ENCODE data around the gene FAM124B. TPM values are rescaled to one million over a fixed set of nuclear protein-coding genes. Genes with fewer than 3 reads are reported as not detected.
"Not testable (repeated sequence)": the region's sequence is repeated elsewhere in the genome, so short reads cannot be mapped to it uniquely, and the experiment has no call there.

The FAM124B gene
- total RNA-seq, 2 experiments from 2014 or later: 0.25 TPM; not detected in 1

GRCh38 chr2:224382973-224383555, 18.8 kb downstream of the FAM124B start:
- H3K4me3 Mint-ChIP-seq: no peak overlapping the region
- intact Hi-C loops (cut with micrococcal nuclease): no loop called here
- ChIA-PET CTCF (interaction anchor here (1.0 to 2.0 kb wide), 2 partner anchors 14 to 268 kb away, joined by 3 to 8 read pairs; no protein-coding TSS in a partner anchor), POLR2A (no interaction called here)
- DNase-seq: no peak
- no peaks in the 10 kb centered on the region for H3K9me3 Mint-ChIP-seq
- H3K27me3 Mint-ChIP-seq: no peaks in the 10 kb centered on the region
- no peaks in the 10 kb centered on the region for H3K4me1 Mint-ChIP-seq (ENCODE audit: low read depth)
- H3K27ac Mint-ChIP-seq: no peak overlapping the region
- H3K36me3 Mint-ChIP-seq (ENCODE audit: low read depth): no peaks in the 10 kb centered on the region
- no peak for ATAC-seq
- TF ChIP-seq CTCF (IDR thresholded peaks at IDR 0.05): no peak

- intact Hi-C loops (cut with micrococcal nuclease); H3K36me3 Mint-ChIP-seq (ENCODE audit: low read depth); ATAC-seq; H3K27ac Mint-ChIP-seq; H3K4me3 Mint-ChIP-seq; H3K9me3 Mint-ChIP-seq; POLR2A ChIA-PET; H3K4me1 Mint-ChIP-seq (ENCODE audit: low read depth); DNase-seq; H3K27me3 Mint-ChIP-seq: not testable (repeated sequence)
- CTCF ChIA-PET: interaction anchor here (1.0 kb wide), 1 partner anchor 269 kb away, joined by 3 read pairs; no protein-coding TSS in a partner anchor
These were observed 19.6 kb downstream of the FAM124B start for GRCh38 chr2:224382280-224382647.

GRCh38 chr2:224381521-224382279, 20.2 kb downstream of the FAM124B start:
- H3K27ac Mint-ChIP-seq: no peak overlapping the region
- ChIA-PET CTCF (interaction anchor here (1.0 kb wide), 1 partner anchor 270 kb away, joined by 3 read pairs; no protein-coding TSS in a partner anchor), POLR2A (no interaction called here)
- H3K27me3 Mint-ChIP-seq: no peaks in the 10 kb centered on the region
- no peaks in the 10 kb centered on the region for H3K9me3 Mint-ChIP-seq
- intact Hi-C loops (cut with micrococcal nuclease): no loop called here
- no peaks in the 10 kb centered on the region for H3K4me1 Mint-ChIP-seq (ENCODE audit: low read depth)
- DNase-seq (no peak), ATAC-seq (no peak)
- no peaks in the 10 kb centered on the region for H3K36me3 Mint-ChIP-seq (ENCODE audit: low read depth)
- no peak overlapping the region for H3K4me3 Mint-ChIP-seq
- TF ChIP-seq CTCF (IDR thresholded peaks at IDR 0.05): no peak

GRCh38 chr2:224379986-224380385, 21.9 kb downstream of the FAM124B start:
- Mint-ChIP-seq H3K36me3 (ENCODE audit: low read depth) (no peaks in the 10 kb centered on the region), H3K27ac (no peak overlapping the region), H3K4me3 (no peak overlapping the region), H3K4me1 (ENCODE audit: low read depth) (no peaks in the 10 kb centered on the region), H3K9me3 (no peaks in the 10 kb centered on the region), H3K27me3 (no peaks in the 10 kb centered on the region)
- intact Hi-C loops (cut with micrococcal nuclease): no loop called here
- no peak for DNase-seq
- TF ChIP-seq CTCF (IDR thresholded peaks at IDR 0.05): no peak
- ChIA-PET POLR2A (no interaction called here), CTCF (interaction anchor here (1.1 kb wide), 1 partner anchor 11 kb away, joined by 3 read pairs; no protein-coding TSS in a partner anchor)
- ATAC-seq: no peak

- DNase-seq (no peak), ATAC-seq (no peak)
- no peak overlapping the region for H3K4me3 Mint-ChIP-seq
- no peaks in the 10 kb centered on the region for H3K27me3 Mint-ChIP-seq
- POLR2A ChIA-PET: no interaction called here
- CTCF ChIA-PET: interaction anchor here (1.1 kb wide), 1 partner anchor 10 kb away, joined by 3 read pairs; no protein-coding TSS in a partner anchor
- no peaks in the 10 kb centered on the region for H3K36me3 Mint-ChIP-seq (ENCODE audit: low read depth)
- no peak overlapping the region for H3K27ac Mint-ChIP-seq
- intact Hi-C loops (cut with micrococcal nuclease): no loop called here
- H3K4me1 Mint-ChIP-seq (ENCODE audit: low read depth): no peaks in the 10 kb centered on the region
- no peaks in the 10 kb centered on the region for H3K9me3 Mint-ChIP-seq
- no peak for TF ChIP-seq CTCF (IDR thresholded peaks at IDR 0.05)
These were observed 22.7 kb downstream of the FAM124B start for GRCh38 chr2:224379172-224379571.

Data from activated CD8-positive, alpha-beta T cell treated with anti-CD3 and anti-CD28 coated beads for 36 hours (primary cell).